Coronary artery (tissue), 2 donors: ENCODE data around the gene SPACA4.

Experiments used
- DNase-seq: peaks from one replicate; pipeline ENCODE4 v3.0.0-alpha.2; 2017; ENCODE audit warnings: low spot score
- H3K27ac ChIP-seq, 2 donors: fragments of 200-600 bp; sonication (generic); one replicate each; pipeline ENCODE4 v1.5.1; 2016 to 2019
- H3K4me3 ChIP-seq: fragments of 200-600 bp; sonication (generic); 2 replicates; pipeline ENCODE4 v1.5.1; 2016; ENCODE audit warnings: mild to moderate bottlenecking, moderate library complexity
- CTCF ChIP-seq: fragments of 200-600 bp; sonication (generic); IDR thresholded peaks from one replicate; pipeline ENCODE4 v1.5.1; 2019; ENCODE audit warnings: antibody characterized with exemption

The SPACA4 gene

DNA sequence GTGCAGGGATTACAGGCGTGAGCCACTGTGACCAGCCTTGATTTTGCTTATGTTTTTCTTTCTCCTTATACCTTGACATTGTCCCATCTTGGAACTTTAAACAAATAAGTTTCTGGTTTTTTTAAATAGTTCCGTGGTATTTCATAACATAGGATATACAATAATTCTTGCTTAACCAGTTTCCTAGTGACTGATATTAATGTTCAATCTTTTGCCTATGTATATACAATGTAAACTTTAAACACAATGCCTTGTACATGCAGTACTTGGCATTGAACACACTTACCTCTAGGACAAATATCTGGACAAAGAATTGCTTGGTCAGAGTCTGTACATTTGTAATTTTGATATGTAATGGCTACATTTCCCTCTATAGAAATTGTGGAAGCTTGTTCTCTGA, 24.4 kb upstream of the SPACA4 start:
- no peak for DNase-seq
- no peak for TF ChIP-seq CTCF
- Histone ChIP-seq H3K4me3 (no peak overlapping the region), H3K27ac (no peak overlapping the region)

DNA sequence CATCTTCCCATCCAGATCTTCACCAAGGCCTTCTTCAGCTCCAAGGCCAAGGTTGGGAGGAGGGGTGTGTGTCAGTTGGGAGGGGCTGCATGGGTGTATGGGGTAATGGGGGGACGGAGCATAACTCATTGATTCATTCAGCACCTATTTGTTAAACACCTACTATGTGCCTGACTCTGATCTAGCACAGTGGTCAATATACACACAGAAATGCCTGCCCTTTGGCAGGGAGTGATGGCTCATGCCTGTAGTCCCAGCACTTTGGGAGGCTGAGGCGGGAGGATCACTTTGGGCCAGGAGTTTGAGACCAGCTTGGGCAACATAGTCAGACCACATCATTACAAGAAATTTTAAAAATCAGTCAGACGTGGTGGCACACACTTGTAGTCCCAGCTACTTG, 19.2 kb upstream of the SPACA4 start:
- TF ChIP-seq CTCF, result no peak
- DNase-seq, result no peak
- Histone ChIP-seq H3K27ac (no peak overlapping the region), H3K4me3 (no peak overlapping the region)

DNA sequence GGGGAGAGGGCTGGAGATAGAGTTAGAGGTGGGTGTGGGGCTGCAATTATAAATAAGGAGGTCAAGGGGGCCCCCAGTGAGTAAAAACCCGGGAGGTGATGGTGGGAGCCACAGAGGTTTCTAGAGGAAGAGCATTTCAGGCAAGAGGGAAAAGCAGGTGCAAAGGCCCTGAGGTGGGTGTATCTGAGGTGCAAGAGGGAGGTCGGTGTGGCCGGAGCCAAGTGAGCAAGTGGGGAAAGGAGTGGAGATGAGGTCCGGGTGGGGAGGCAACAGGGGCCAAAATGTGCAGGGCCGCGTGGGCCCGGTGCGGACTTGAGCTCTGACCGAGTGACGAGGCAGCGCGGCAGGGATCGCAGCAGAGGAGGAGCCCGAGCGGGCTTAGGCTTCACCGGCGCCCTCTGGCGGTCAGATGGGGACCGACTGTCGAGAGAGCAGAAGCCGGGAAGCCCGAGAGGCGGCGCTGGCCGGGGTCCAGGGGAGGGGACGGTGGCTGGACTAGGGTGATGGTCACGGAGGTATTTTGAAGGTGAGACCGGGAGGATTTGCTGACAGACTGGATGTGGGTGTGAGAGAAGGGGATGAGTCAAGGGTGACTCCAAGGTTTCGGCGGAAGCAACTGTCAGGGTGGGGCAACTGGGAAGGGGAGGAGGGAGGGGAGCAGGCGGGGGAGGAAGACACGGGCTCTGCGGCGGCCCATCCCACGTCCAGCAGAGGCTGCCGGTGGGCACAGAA, 17.7 kb upstream of the SPACA4 start:
- Histone ChIP-seq H3K27ac (peak overlapping the region in 1 of 2 donors; percentile 35), H3K4me3 (peak overlapping the region; percentile 65)
- peak; percentile 87 for DNase-seq
- peak; percentile 82 for TF ChIP-seq CTCF

GRCh38 chr19:48591021-48591420, 15.5 kb upstream of the SPACA4 start:
- TF ChIP-seq CTCF, result no peak
- Histone ChIP-seq H3K27ac (no peak overlapping the region), H3K4me3 (no peak overlapping the region)
- no peak for DNase-seq

GRCh38 chr19:48595171-48595570, 11.4 kb upstream of the SPACA4 start:
- no peak for DNase-seq
- Histone ChIP-seq H3K4me3 (no peak overlapping the region), H3K27ac (no peak overlapping the region)
- no peak for TF ChIP-seq CTCF

GRCh38 chr19:48595833-48596232, 10.7 kb upstream of the SPACA4 start:
- no peak for TF ChIP-seq CTCF
- Histone ChIP-seq H3K27ac (no peak overlapping the region), H3K4me3 (no peak overlapping the region)
- DNase-seq, result no peak

DNA sequence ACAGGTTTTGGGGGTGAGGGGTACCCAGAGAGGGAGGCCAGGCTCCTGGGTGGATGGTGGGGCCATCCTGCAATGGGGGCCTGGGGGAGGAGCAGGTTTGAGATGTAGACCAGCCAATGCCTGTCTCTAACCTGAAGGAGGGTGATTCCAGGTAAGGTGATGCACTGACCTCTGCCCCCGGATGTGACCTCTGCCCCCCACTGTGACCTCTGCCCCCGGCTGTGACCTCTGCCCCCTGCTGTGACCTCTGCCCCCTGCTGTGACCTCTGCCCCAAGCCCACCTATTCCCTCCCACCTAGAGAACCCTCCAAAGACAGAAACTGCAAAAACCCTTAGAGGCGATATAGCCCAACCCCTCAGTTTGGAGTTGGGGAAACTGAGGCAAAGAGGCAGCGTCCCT, 10.3 kb upstream of the SPACA4 start:
- H3K4me3 ChIP-seq, result no peak overlapping the region
- DNase-seq, result no peak
- H3K27ac ChIP-seq, result no peak overlapping the region
- no peak for TF ChIP-seq CTCF
